Natural killer cell (primary cell): Measurements from ENCODE around the gene NUBPL. TPM values are rescaled to one million over a fixed set of nuclear protein-coding genes. Genes with fewer than 3 reads are reported as not detected.

Experiments used
- ATAC-seq, 3 donors: fragments of 150-1000 bp in 2 of 3; fragments of 200-7000 bp in 1 of 3; cut with Tn5 transposase; 1 replicate in 1 of 3; 2 replicates in 2 of 3; pipeline ENCODE4 v1.10.0; 2021; ENCODE audit warnings: mild to moderate bottlenecking in 2 of 3, moderate library complexity in 2 of 3
- DNase-seq, 2 donors: peaks; one replicate each; pipeline versions ENCODE4 v3.0.0 to v3.0.0-alpha.2; 2013 to 2021; ENCODE audit warnings: mixed read lengths in 1 of 2
- H3K27ac ChIP-seq: one replicate; pipeline ENCODE4 v1.5.1; 2013; ENCODE audit warnings: mild to moderate bottlenecking, low read length
- H3K27me3 ChIP-seq: one replicate; pipeline ENCODE4 v1.6.1; 2013; ENCODE audit warnings: low read length; ENCODE audit not compliant: control insufficient read depth, insufficient read depth
- H3K36me3 ChIP-seq: one replicate; pipeline ENCODE4 v1.6.1; 2013; ENCODE audit warnings: low read length; ENCODE audit not compliant: control insufficient read depth, insufficient read depth
- H3K4me1 ChIP-seq: one replicate; pipeline ENCODE4 v1.6.1; 2013; ENCODE audit warnings: low read length; ENCODE audit not compliant: control insufficient read depth, insufficient read depth
- H3K4me3 ChIP-seq: one replicate; pipeline ENCODE4 v1.5.1; 2013; ENCODE audit warnings: low read length
- H3K9me3 ChIP-seq: one replicate; pipeline ENCODE4 v1.6.1; 2013; ENCODE audit warnings: low read length; ENCODE audit not compliant: control insufficient read depth, insufficient read depth
- H3K27ac Mint-ChIP-seq, 2 donors: one replicate each; pipeline ENCODE4 v1.8.0; 2022; ENCODE audit warnings: mild to moderate bottlenecking in 2 of 2, mixed read lengths in 2 of 2, moderate library complexity in 1 of 2
- H3K27me3 Mint-ChIP-seq, 2 donors: one replicate each; pipeline ENCODE4 v1.8.0; 2022; ENCODE audit warnings: low read depth in 2 of 2, mixed read lengths in 2 of 2
- H3K36me3 Mint-ChIP-seq: one replicate; pipeline ENCODE4 v1.8.0; 2022; ENCODE audit warnings: mixed read lengths
- H3K4me1 Mint-ChIP-seq, 2 donors: one replicate each; pipeline ENCODE4 v1.8.0; 2022; ENCODE audit warnings: mixed read lengths in 2 of 2
- H3K4me3 Mint-ChIP-seq: one replicate; pipeline ENCODE4 v1.8.0; 2022; ENCODE audit warnings: mild to moderate bottlenecking, moderate library complexity, mixed read lengths
- H3K9me3 Mint-ChIP-seq, 2 donors: one replicate each; pipeline ENCODE4 v1.8.0; 2022; ENCODE audit warnings: mixed read lengths in 2 of 2
- WGBS: methylation state at CpG from one replicate; pipeline ENCODE4 v1.1.7; 2013; ENCODE audit warnings: missing lambda C conversion rate; ENCODE audit not compliant: insufficient coverage; 5-methylcytosine and 5-hydroxymethylcytosine counted together
- intact Hi-C: fragments of 100-400 bp; cut with micrococcal nuclease; formaldehyde crosslinking; loops from one replicate; pipeline ENCODE4 v1.14.2; 2022
- total RNA-seq, 4 donors: library from RNA; stranded (reverse); fragments of 120-200 nt in 1 of 4; gene quantifications; one replicate each; pipeline versions ENCODE4 v1.2.3 to v1.2.4, GENCODE V29; 2013 to 2022
- TF ChIP-seq, protein P1 (sequence below): fragments of 200-600 bp; IDR thresholded peaks from one replicate; pipeline ENCODE4 v1.8.0; 2022; ENCODE audit warnings: antibody characterized with exemption

NUBPL gene
- total RNA-seq, 3 donors from 2014 or later (not counting 1 experiment from before 2014, with no cell fraction given) = 7.1 to 8.5 (median 7.5) TPM

DNA sequence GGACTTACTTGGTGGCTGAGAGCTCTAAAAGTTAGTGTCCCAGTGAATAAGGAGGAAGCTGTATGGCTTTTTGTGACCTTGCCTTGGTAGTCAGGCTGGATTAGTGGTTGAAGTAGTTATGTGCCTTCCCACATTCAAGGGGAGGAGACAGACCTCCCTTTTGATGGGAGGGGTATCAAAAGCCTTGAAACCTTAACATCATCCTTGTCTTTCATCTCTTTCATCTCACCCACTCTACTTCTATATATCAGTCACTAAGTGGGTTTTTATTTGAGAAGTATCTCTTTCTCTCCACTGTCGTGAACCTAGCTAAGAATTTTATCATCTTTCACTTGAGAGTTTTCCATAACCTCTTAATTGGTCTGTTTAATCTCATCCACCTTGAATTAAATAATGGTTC, 15.7 kb downstream of the NUBPL start:
- no peak for DNase-seq
- Histone ChIP-seq H3K9me3 (no peaks in the 10 kb centered on the region), H3K27ac (no peak overlapping the region), H3K4me3 (no peak overlapping the region), H3K36me3 (peaks cover 5% of the 10 kb centered on the region), H3K4me1 (no peaks in the 10 kb centered on the region), H3K27me3 (no peaks in the 10 kb centered on the region)
- Mint-ChIP-seq H3K4me1 (no peaks in the 10 kb centered on the region), H3K36me3 (no peaks in the 10 kb centered on the region), H3K9me3 (no peaks in the 10 kb centered on the region), H3K27ac (no peak overlapping the region), H3K27me3 (no peaks in the 10 kb centered on the region), H3K4me3 (no peak overlapping the region)
- ATAC-seq = no peak
- no CpG with 5 or more reads among the region's 1 CpG for WGBS
- intact Hi-C loops = no loop called here
- TF ChIP-seq, protein P1, sequence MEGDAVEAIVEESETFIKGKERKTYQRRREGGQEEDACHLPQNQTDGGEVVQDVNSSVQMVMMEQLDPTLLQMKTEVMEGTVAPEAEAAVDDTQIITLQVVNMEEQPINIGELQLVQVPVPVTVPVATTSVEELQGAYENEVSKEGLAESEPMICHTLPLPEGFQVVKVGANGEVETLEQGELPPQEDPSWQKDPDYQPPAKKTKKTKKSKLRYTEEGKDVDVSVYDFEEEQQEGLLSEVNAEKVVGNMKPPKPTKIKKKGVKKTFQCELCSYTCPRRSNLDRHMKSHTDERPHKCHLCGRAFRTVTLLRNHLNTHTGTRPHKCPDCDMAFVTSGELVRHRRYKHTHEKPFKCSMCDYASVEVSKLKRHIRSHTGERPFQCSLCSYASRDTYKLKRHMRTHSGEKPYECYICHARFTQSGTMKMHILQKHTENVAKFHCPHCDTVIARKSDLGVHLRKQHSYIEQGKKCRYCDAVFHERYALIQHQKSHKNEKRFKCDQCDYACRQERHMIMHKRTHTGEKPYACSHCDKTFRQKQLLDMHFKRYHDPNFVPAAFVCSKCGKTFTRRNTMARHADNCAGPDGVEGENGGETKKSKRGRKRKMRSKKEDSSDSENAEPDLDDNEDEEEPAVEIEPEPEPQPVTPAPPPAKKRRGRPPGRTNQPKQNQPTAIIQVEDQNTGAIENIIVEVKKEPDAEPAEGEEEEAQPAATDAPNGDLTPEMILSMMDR = no peak

- H3K36me3 Mint-ChIP-seq = no peaks in the 10 kb centered on the region
- TF ChIP-seq, protein P1 = no peak
- DNase-seq (no peak), ATAC-seq (no peak)
- Histone ChIP-seq H3K36me3 (peaks cover 5% of the 10 kb centered on the region), H3K27me3 (no peaks in the 10 kb centered on the region), H3K9me3 (no peaks in the 10 kb centered on the region), H3K27ac (no peak overlapping the region), H3K4me3 (no peak overlapping the region), H3K4me1 (no peaks in the 10 kb centered on the region)
- 43% methylated on average over 2 of the region's 3 CpGs for WGBS
- H3K9me3 Mint-ChIP-seq = no peaks in the 10 kb centered on the region
- no peak overlapping the region for H3K4me3 Mint-ChIP-seq
- intact Hi-C loops = no loop called here
- no peaks in the 10 kb centered on the region for H3K4me1 Mint-ChIP-seq
- no peak overlapping the region for H3K27ac Mint-ChIP-seq
- H3K27me3 Mint-ChIP-seq = no peaks in the 10 kb centered on the region
Observed at GRCh38 chr14:31578266-31578665, 17.1 kb downstream of the NUBPL start.

- Mint-ChIP-seq H3K27me3 (no peaks in the 10 kb centered on the region), H3K4me1 (no peaks in the 10 kb centered on the region), H3K27ac (no peak overlapping the region), H3K4me3 (no peak overlapping the region), H3K9me3 (no peaks in the 10 kb centered on the region), H3K36me3 (no peaks in the 10 kb centered on the region)
- 95% methylated on average over 5 of the region's 7 CpGs for WGBS
- Histone ChIP-seq H3K9me3 (no peaks in the 10 kb centered on the region), H3K27ac (no peak overlapping the region), H3K36me3 (peaks cover 5% of the 10 kb centered on the region), H3K4me1 (no peaks in the 10 kb centered on the region), H3K27me3 (no peaks in the 10 kb centered on the region), H3K4me3 (no peak overlapping the region)
- TF ChIP-seq, protein P1 = no peak
- ATAC-seq = no peak
- intact Hi-C loops = no loop called here
- no peak for DNase-seq
Observed at GRCh38 chr14:31578792-31579501, 17.7 kb downstream of the NUBPL start.

- Mint-ChIP-seq H3K9me3 (no peaks in the 10 kb centered on the region), H3K4me1 (no peaks in the 10 kb centered on the region), H3K36me3 (no peaks in the 10 kb centered on the region), H3K4me3 (no peak overlapping the region), H3K27me3 (no peaks in the 10 kb centered on the region), H3K27ac (no peak overlapping the region)
- Histone ChIP-seq H3K9me3 (no peaks in the 10 kb centered on the region), H3K36me3 (peaks cover 5% of the 10 kb centered on the region), H3K4me3 (no peak overlapping the region), H3K27ac (no peak overlapping the region), H3K27me3 (no peaks in the 10 kb centered on the region), H3K4me1 (no peaks in the 10 kb centered on the region)
- TF ChIP-seq, protein P1 = no peak
- ATAC-seq = no peak
- intact Hi-C loops = no loop called here
- no peak for DNase-seq
- 92% methylated on average over 3 of the region's 3 CpGs for WGBS
Observed at GRCh38 chr14:31580234-31580633, 19.0 kb downstream of the NUBPL start.
